GOT3 (cell line): ENCODE measurements around the gene ARL13A.
"Not testable (repeated sequence)": the region's sequence is repeated elsewhere in the genome, so short reads cannot be mapped to it uniquely, and the experiment has no call there.

Source experiments
- DNase-seq: peaks from one replicate; lab custom pipeline; 2025; ENCODE audit warnings: mixed read lengths; lab: John Stamatoyannopoulos, UW

Gene ARL13A

DNA sequence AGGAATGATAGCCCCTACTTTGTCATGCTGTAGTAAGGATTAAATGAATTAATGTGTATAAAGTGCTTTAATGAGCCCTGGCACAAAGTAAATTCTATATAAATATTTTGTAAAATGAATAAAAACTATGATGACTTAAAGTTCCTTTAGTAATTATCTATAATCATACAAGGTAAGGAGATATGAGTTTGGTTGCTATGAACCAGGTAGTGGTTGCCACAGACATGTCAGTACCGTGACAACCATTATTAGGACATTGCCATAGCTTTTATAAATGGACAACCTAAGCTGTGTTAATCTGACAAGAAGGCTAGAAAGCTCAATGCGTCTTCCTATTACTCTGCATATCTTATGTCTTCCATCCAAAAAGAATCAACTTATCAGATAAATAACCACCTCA, at the start of gene ARL13A:
Gene ARL13A (plus strand): TSS at position 301 of the 400 bp plus-strand sequence. CDS start 3,982 bp downstream, outside the sequence.
- DNase-seq = no peak

DNA sequence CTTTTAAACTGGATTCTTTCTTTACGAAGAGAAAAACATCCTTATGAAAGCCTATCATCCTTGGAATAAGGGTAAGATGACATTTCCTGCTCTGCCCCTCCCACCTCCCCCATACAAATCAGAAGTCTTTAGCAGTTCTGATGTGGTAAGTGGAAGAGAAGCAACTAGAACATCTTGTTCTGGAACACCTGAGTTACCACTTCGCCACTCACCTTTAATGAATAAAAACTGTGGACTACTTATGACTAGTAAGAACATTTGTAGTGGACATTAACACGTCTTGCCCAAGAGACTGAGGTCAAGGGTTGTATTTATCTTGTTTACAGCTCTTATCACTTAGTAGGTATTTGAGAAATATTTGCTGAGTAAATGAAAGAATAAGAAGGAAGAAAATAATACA, 45.1 kb upstream of the ARL13A start:
- DNase-seq = no peak

DNA sequence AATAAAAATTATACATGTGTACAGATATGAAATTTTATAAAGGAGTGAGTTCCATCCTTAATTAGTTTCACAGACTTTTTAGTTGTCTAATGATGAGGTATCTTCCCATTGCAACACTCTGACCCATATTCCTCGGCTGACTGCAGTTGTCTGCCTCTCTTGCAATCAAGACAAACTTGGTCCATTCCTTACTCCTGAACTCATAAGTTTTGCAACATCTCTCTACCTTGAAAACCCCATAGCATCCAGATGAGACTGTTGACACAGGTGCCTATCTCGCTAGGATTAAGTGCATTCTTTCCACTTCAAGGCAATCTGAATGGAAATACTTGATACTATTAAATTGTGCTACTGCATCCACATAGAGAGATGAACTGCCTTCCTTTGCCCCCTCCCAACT, 43.1 kb upstream of the ARL13A start:
- DNase-seq = no peak

DNA sequence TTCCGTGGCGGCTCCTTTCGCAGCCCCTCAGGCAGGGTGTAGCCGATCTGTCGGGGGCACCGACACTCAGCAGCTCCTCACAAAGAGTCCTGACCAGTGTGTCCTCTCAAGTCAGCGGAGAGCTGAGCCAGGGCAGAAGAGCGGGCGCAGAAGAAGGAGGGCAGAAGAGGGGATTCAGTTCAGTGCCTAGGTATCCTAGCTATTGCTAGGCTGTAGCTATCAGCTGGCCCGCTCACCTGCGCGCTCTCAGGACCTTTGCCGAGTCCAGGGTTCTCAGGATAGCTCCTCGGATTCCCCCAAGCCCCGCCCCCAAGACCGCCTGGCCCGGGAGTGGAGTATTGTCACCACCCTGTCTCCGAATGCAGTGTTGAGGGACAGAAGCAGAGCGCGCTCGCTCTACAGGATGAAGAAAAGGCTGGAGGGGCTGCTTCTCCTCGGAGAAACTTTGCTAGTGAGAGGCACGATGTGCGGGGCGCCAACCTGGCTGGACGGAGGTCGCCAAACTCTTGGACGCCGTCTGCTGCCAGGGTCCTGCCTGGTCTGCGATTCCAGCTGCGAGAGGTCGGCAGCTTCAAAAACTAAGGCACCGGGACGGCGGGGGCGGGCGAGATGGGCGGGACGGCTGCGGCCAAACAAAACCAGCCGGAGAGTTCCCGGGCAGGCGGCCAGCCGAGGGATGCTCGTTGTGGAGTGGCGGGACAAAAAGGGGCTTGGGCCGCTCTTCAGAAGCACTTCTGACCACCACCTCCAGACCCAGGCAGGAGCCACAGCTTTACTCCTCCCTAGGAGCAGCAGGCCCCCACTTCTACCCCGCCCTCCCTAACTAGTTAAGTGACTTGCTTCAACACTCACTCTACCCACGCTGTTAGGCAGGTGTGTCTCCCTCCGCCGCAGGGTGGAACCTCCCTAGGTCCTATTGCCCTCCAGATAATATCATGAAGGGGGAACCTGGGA, 40.6 kb upstream of the ARL13A start, which contains the start of gene XKRX:
Gene XKRX (minus strand): TSS at position 258 of the 954 bp plus-strand sequence. CDS start 613 bp downstream, outside the sequence.
- no peak for DNase-seq

DNA sequence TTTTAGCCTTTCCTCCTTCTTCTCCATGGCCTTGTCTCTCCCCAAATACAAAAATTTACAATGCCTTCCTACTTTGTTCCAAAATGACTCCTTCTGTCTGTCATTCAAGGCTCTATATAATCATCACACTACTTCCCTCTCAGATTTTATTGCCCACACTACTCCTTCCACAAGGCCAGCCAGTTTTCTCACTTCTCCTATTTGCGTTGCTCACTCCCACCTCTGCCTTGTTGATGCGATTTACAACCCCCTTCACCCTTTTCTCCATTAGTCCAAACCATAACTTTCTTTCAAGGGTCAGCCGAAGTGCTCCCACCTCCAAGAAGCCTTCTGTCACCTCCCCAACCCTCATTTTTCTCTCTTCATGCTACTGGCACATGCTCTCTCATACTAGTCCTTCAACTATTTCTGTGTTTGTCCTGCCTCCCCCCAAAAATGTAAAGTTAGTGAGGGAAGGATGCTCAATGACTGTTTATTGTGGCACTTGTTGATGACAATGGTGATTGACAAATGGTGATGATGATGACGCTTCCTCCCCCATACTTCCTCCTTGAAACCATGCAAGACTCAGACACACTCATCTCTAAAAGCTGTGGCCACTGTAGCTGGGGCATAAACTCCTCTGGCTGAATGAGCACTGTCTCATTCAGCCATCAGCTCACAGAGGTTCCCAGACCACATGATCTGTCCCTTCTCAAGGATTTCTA, 38.1 kb upstream of the ARL13A start:
- no peak for DNase-seq

DNA sequence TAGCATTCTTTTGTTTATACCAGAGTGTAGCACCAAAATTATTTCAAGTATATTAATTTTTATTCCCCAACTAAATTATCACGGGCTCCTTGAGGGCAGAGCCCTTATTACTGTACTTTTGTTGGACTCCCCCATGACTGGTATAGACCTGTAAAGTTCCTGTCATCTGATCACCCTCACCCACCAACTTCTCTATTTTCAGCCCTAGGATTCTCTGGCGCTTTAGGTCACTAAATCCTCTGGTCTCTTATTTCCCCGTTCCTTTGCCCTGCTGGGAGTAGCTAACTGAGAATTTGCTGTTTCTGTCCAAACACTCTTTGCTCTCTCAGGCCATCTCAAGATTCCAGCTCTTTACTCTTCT, 37.6 kb upstream of the ARL13A start:
- DNase-seq = no peak

DNA sequence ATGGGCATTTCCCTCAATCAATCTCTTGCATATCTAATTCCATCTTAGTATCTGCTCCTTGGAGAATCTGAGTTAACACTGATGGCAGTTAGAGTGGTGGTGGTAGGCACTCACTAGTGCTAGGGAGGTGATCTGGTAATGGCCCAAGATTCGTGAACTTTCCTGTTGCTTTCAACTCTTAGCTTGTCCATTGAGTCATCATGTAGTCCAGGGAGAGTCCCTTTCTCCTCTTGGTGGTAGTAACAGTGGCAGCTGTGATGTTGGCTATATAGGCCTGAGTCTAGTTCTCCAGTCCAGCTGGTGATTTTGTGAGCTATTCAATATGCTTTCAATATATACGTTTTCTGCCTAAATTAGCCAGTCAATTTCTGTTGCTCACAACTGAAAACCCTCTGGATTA, 33.7 kb upstream of the ARL13A start:
- DNase-seq = no peak

DNA sequence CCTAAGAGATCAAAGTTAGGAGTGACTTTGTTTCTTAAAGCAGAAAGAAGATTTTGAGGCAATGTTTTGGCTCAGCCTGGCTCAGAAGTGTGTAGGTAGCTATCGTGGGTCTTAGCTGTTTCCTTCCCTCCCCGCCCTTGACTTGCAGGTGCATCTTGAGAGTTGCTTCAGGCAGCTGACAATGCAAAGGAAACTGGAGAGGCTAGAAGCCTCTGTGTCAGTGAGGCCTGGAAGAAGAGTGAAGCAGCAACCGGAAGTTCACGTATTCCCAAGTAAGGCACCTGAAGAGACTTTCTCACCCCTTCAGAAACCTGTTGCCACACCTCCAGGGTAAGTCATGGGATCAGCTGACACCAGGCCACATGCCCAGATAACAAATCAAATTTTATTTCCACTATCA, 30.2 kb upstream of the ARL13A start:
- DNase-seq = no peak

DNA sequence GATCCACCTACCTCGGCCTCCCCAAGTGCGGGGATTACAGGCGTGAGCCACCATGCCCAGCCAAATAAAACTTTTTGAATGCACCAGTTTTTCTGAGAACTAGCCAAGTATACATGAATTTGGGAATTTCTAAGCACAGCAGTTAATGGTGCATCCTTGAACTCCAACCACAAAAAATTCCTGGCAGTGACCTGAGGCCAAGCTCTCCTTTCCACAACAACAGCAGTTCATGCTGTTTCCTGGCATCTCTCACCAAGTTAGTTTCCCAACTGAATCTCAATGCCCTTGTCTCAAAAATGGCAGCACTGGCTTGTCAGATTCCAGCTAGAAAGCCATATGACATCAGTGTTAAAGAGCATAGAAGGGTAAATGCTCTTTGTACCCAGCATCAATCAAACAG, 24.9 kb upstream of the ARL13A start:
- no peak for DNase-seq

DNA sequence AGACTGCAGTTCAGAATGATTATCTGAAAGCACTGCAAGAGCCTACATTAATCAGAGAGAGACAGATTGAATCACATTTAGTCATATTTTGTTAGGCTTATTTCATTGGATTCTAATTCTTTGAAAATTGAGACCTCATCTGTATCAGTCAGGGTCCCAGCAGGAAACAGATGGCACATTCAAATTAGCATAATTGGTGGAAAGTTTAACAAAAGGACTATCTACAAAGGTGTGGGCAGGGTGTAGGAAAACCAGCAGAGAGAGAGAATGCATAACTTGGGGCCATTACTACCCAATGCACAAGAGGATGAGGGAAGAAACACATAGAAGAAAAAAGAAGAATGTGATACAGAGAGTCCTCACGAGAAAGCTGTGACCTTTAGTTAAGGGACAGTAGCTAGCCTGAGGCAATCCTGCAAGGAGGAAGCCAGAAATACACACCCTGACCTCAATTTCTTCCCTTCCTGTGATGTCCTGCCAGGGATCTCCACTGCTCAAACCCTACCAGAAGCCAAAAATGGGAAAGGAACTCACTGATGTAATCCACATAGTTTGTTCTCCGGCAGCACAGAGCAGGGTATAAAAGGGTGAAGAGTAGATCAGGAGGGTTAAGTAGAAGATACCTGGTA, 23.1 kb upstream of the ARL13A start:
- no peak for DNase-seq

DNA sequence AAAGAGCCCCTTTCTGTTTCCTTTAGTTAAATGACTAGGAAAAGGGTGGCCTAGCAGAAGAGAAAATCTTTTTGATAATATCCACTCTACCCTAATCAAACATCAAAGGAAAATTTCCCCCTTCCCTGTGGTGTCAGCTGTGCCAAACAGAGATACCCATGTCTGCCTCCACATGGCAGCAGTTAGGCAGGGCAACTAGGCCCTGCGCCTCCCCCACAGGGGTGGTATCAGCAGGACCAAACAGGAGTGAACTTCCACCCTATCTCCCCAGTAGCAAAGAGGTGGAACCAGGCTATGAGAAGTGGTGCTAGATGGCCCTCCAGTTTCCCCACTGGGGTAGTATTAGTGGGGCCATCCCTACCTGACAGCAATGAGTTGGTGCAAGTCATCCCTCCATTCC, 21.0 kb upstream of the ARL13A start:
- DNase-seq = no peak

DNA sequence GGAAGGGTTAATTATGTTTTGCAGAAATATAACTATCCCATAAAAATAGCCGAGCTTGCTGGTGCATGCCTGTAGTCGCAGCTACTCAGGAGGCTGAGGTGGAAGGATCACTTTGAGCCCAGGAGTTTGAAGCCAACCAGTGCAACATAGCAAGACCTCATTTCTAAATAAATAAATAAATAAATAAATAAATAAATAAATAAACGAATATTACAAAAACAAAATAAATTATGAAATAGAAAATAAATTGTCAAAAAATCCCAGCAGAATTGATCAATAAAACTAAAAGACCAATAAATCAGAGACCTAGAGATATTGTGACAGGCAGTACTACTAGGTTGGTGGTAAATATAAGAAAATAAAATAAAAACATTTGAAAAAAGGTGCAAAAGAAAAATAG, 6.7 kb upstream of the ARL13A start:
- no peak for DNase-seq

DNA sequence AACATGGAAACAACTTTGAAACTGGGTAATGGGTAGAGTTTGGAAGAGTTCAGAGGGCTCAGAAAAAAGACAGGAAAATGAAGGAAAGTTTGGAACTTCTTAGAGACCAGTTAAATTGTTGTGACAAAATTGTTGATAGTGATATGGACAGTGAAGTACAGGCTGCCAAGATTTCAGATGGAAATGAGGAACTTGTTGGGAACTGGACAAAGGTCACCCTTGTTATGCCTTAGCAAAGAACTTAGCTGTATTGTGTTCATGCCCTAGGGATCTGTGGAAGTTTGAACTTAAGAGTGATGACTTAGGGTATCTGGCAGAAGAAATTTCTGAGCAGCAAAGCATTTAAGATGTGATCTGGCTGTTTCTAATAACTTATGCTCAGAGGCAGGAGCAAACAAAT, 5.1 kb upstream of the ARL13A start:
- no peak for DNase-seq

DNA sequence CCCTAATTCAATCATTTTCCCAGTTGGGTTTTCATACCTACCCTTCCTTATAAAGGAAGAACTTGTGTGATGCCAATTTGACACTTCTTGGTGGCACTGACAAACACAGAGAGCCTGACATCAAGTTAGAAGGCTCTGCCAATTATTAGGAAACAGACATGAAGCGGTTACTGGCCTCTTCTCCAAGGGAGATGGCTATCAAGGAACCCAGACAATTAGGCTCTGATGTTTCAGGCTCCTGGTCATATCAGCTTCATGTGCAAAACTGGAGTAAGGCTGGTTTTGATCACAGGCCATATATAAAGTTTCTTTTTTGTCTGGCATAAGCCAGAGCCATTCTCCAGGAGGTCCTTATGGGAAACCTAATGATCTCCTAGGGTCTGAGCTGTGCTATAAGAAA, 428 bp downstream of the ARL13A start:
- no peak for DNase-seq

DNA sequence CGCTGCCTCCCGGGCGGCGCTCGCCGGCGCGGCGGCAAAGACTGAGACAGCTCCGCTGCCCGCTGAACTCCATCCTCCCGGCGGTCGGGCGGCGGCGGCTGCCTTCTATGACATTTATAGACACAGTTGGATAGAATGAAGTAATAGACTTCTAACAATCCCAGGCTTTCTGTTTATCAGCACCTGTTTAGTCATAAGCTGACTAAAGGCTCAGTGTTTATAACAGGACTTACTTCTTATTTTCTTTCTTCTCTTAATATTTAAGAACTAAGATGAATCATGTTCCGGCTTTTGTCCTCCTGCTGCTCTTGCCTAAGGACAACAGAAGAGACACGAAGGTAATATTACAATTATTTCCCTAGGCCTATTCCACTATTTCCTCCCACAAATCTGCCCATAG, 3.9 kb downstream of the ARL13A start:
- DNase-seq = no peak

DNA sequence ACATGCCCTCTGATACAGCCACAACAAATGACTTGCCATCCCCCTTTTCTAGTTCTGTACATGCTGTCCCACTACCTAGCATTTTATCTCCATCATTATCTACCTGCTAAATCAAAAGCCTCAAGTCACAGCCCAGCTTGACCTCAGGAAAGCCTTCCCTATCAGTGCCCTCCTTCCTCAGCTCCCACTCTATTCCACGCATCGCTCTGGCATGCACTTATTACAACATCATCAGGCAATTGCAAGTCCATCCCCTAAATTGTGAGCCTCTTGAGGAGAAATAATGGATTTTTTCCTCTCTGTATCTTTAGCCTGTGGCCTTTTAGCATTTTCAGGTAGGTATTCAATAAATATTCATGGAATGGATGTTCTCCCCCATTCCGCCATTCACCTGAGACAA, 5.7 kb downstream of the ARL13A start:
- no peak for DNase-seq

DNA sequence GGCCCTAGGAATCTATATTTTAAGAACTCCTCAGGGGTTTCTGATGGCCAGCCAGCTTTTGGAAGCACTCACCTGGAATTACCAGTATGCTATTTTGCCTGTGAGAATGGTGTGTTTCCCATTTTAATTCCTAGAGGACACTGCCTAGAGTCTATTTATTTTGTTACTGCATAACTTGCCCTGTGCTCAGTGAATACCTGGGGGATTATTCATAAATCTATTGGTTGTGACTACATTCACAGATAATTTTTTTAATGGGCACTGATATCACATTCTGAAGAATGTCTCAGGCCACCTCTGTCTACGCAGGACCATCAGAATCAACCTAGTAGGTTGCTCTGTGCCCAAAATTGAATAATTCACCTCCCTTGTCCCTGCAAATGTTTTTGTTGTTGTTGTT, 6.7 kb downstream of the ARL13A start:
- DNase-seq = no peak

DNA sequence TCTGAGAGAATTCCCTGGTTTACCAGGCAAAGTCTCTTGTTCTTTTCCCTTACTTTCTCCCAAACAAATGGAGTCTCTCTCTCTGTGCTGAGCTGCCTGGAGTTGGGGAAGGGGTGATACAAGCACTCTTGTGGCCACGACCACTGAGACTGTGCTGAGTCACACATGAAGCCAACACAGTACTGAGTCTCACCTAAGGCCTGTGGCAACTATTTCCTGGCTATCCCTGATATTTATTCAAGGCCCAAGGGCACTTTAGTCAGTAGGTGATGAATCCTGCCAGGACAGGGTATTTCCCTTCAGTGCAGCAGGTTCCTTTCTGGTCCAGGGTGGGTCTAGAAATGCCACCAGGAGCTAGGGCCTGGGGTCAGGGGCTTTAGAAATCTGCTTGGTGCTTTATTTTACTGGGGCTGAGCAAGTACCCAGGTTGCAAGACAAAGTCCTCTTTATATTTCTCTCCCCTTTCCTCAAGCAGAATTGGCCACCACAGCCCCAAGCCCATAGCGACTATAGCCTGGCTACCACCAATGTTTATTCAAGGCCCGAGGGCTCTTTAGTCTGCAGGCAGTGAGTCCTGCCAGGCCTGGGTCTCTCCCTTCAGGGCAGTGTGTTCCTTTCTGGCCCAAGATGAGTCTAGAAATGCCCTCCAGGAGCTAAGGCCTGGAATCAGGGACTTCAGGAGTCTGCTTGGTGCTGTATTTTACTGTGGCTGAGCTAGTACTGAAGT, 10.5 kb downstream of the ARL13A start:
- no peak for DNase-seq

DNA sequence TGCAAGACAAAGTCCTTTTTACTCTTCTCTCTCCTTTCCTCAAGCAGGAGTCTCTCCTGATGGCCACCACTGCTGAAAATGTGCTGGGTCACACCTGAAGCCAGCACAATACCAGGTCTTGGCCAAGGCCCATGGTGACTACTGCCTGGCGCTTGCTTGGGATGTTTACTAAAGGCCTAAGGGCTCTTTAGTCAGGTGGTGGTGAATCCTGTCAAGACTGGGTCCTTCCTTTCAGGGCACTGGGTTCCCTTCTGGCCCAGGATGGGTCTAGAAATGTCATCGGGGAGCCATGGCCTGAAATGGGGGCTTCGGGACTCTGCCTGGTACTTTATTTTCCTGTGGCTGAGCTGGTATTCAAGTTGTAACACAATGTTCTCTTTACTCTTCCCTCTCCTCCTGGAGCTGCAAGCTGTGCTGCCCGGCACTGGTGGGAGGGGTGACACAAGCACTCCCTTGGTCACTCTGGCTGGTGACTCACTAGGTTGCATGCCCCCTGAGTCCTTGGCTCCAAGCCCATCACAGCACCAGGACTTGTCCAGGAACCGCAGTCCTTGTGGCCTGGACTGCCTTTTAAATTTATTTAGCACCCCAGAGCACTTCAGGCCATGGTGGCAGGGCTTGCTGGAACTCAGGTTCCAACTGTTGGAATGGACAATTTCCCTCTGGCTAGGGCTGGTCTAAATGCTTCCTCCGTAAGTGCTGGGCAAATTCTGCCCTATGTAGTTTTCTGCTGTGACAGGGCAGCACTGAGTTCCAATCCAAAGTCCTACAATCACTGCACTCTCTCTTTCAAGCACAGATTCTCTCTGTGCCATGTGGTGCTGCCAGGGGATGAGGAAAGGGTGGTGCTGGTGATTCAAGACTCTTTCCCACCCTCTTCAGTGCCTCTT, 11.3 kb downstream of the ARL13A start:
- DNase-seq = no peak

DNA sequence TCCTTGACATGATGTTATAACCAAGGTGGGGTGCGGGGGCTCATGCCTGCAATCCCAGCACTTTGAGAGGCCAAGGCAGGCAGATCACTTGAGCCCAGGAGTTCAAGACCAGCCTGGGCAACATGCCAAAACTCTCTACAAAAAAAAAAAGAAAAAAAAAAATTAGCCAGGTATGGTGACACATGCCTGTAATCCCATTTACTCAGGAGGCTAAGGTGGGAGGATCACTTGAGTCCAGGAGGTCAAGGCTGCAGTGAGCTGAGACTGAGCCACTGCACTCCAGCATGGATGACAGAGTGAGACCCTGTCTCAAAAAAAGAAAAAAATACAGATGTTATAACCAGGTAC, 12.0 kb downstream of the ARL13A start:
- DNase-seq = not testable (repeated sequence)

DNA sequence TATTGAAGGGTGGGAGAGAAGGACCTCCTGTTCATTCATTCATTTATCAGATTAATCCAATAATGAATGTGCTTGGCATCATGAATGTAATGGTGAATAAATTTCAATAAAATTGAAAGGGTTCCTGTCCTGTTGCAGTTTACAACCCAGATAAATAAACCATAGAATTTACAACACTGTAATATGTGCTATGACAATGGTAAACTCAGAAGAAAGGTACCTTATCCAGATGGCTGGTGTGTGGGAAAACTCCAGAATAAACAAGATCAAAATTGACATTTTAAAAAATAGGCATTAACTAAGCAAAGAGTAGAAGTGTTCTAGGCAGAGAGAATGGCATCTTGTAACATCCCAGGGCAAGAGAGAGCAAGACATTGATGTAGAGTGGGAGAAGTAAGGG, 15.3 kb downstream of the ARL13A start:
- no peak for DNase-seq
